ENCODE results near the gene NDUFB1. TPM values are rescaled to one million over a fixed set of nuclear protein-coding genes. Genes with fewer than 3 reads are reported as not detected.
A peak's percentile ranks its signal among the peaks of the same experiment; 100 is the strongest.

The NDUFB1 gene
- total and polyA plus RNA-seq, 2 of the 13 experiments (the other 11 are each of a cell fraction or from before 2014, with no cell fraction given), result 181 to 281 TPM

GRCh38 chr14:92093320-92093719 is 28.2 kb downstream of the NDUFB1 start:
- ChIA-PET CTCF (ENCODE audit: low intra/inter-chr PET ratio, low total read pairs) (no interaction called here), POLR2A (interaction anchor here (2.2 kb wide), 1 partner anchor 13 kb away, joined by 10 read pairs; the partner anchor contains the start of gene ATXN3)
- H3K9me3 ChIP-seq (ENCODE audit: low read length), result no peaks in the 10 kb centered on the region
- H3K9ac ChIP-seq (ENCODE audit: insufficient read depth, low read depth, low read length), result no peak overlapping the region
- no peak overlapping the region for H3K27ac ChIP-seq (ENCODE audit: extremely low read length, insufficient read depth, low read length)
- no peak for FAIRE-seq
- H3K4me3 ChIP-seq (replicated peaks in 1 of 3; ENCODE audit: insufficient read depth in 1 of 3, low read depth in 2 of 3, low read length in 3 of 3), result no peak overlapping the region
- no TSS peak for BruUV-seq (replicated peaks)
- no peak overlapping the region for H2AFZ ChIP-seq (ENCODE audit: low read length)
- 58% methylated on average over 1 of the region's 1 CpG for WGBS (ENCODE audit: low lambda C conversion rate)
- peaks cover 2 to 17% of the 10 kb centered on the region in 2 experiments; a peak in 2 of 5 replicates for H3K36me3 ChIP-seq (replicated peaks in 1 of 2; ENCODE audit: control insufficient read depth in 1 of 2, insufficient read depth in 2 of 2, low read length in 2 of 2)
- no peak for DNase-seq (ENCODE audit: low spot score)
- ATAC-seq, result peak; percentile 66
- H3K4me1 ChIP-seq (ENCODE audit: insufficient read depth, low read length), result no peaks in the 10 kb centered on the region
- peaks cover 8% of the 10 kb centered on the region for H3K79me2 ChIP-seq (ENCODE audit: insufficient read depth, low read length)
- no peak overlapping the region for H3K4me2 ChIP-seq (ENCODE audit: low read depth, low read length)
- no peaks in the 10 kb centered on the region for H3K27me3 ChIP-seq (ENCODE audit: control insufficient read depth in 1 of 2, insufficient read depth in 2 of 2, low read length in 2 of 2)
- H4K20me1 ChIP-seq (ENCODE audit: insufficient read depth, low read length), result no peaks in the 10 kb centered on the region
- TF ChIP-seq STAG1 (CRISPR knock-in tag; IDR thresholded peaks at IDR 0.05) (peak; percentile 61), SOX13 (IDR thresholded peaks at IDR 0.05) (no peak), SOX13 (CRISPR knock-in tag; conservative IDR thresholded peaks at IDR 0.05 in 1 of 2, IDR thresholded peaks at IDR 0.05 in 1 of 2) (no peak), LCORL (IDR thresholded peaks at IDR 0.05) (no peak), LCORL (CRISPR knock-in tag; IDR thresholded peaks at IDR 0.05) (no peak), CTCF (CRISPR knock-in tag; IDR thresholded peaks at IDR 0.05) (peak; percentile 55), ZNF691 (CRISPR knock-in tag; IDR thresholded peaks at IDR 0.05; ENCODE audit: borderline replicate concordance, low read depth) (no peak), RELA (CRISPR knock-in tag; IDR thresholded peaks at IDR 0.05) (no peak), CERS6 (CRISPR knock-in tag; IDR thresholded peaks at IDR 0.05) (no peak), ZMYM2 (CRISPR knock-in tag; IDR thresholded peaks at IDR 0.05) (no peak)
- in situ Hi-C loops (cut with HindIII; ENCODE audit: extremely low pct_ligation_motif_present, low pct_unique_long_range_greater_than_20kb), result no loop called here
- intact Hi-C loops (cut with micrococcal nuclease; ENCODE audit: unreplicated experiment), result no loop called here

All from HepG2 (cell line).